C4-2B (cell line): ENCODE results near the gene KRT3.

ENCODE experiments used
- CTCF ChIP-seq: fragments of 450-650 bp; conservative IDR thresholded peaks from 2 replicates; pipeline ENCODE4 v1.5.1; 2017; ENCODE audit warnings: mild to moderate bottlenecking
- ZFX ChIP-seq: fragments of 450-650 bp; IDR thresholded peaks from 2 replicates; pipeline ENCODE4 v1.6.1; 2017

GRCh38 chr12:52813203-52813819, 17.4 kb upstream of the KRT3 start:
- TF ChIP-seq CTCF (no peak), ZFX (no peak)
